CD4-positive, alpha-beta T cell (primary cell): ENCODE results near the gene RIOK1. TPM values are rescaled to one million over a fixed set of nuclear protein-coding genes. Genes with fewer than 3 reads are reported as not detected.
A peak's percentile ranks its signal among the peaks of the same experiment; 100 is the strongest.

Experiments used
- ATAC-seq: fragments of 200-7000 bp; cut with Tn5 transposase; one replicate; pipeline ENCODE4 v1.10.0; 2022; ENCODE audit warnings: mild to moderate bottlenecking; ENCODE audit not compliant: poor library complexity
- CTCF ChIA-PET: fragments of 350-600 bp; sonication (Branson Sonifier 250); formaldehyde crosslinking; loops from one replicate; lab custom pipeline; 2021; ENCODE audit warnings: antibody characterized with exemption, inconsistent platforms; lab: Charles Lee
- POLR2A ChIA-PET: fragments of 350-600 bp; sonication (Branson Sonifier 250); formaldehyde crosslinking; loops from one replicate; lab custom pipeline; 2021; ENCODE audit warnings: antibody characterized with exemption, inconsistent platforms; lab: Charles Lee
- DNase-seq, 14 experiments: peaks; one replicate each; pipeline ENCODE4 v3.0.0-alpha.2; 2013 to 2020; ENCODE audit warnings: mixed read lengths in 2 of 14
- H3K27ac ChIP-seq, 2 donors: one replicate each; pipeline versions ENCODE4 v1.5.1 to v1.7.0; 2013; ENCODE audit warnings: low read length in 2 of 2, low read depth in 1 of 2, mild to moderate bottlenecking in 1 of 2
- H3K27me3 ChIP-seq, 2 experiments: 1 replicate in 1 of 2; 2 replicates in 1 of 2; pipeline versions ENCODE4 v1.6.1 to v1.7.0; 2013; ENCODE audit warnings: low read length in 2 of 2, control low read depth in 1 of 2, mild to moderate bottlenecking in 1 of 2, moderate library complexity in 1 of 2; ENCODE audit not compliant: insufficient read depth in 2 of 2, control insufficient read depth in 1 of 2
- H3K36me3 ChIP-seq: one replicate; pipeline ENCODE4 v1.6.1; 2013; ENCODE audit warnings: low read length, control low read depth; ENCODE audit not compliant: insufficient read depth
- H3K4me1 ChIP-seq: one replicate; pipeline ENCODE4 v1.6.1; 2013; ENCODE audit warnings: low read length, control low read depth; ENCODE audit not compliant: insufficient read depth
- H3K4me3 ChIP-seq: one replicate; pipeline ENCODE4 v1.5.1; 2013; ENCODE audit warnings: mild to moderate bottlenecking, low read length, moderate library complexity
- H3K9me3 ChIP-seq, 2 experiments: 1 replicate in 1 of 2; 2 replicates in 1 of 2; pipeline versions ENCODE4 v1.6.1 to v1.7.0; 2013; ENCODE audit warnings: low read length in 2 of 2, mild to moderate bottlenecking in 2 of 2, control low read depth in 1 of 2, moderate library complexity in 1 of 2; ENCODE audit not compliant: control insufficient read depth in 1 of 2, insufficient read depth in 1 of 2
- H3K27ac Mint-ChIP-seq: one replicate; pipeline ENCODE4 v1.8.0; 2020; ENCODE audit warnings: mixed read lengths
- H3K27me3 Mint-ChIP-seq: one replicate; pipeline ENCODE4 v1.8.0; 2021; ENCODE audit warnings: mixed read lengths
- H3K36me3 Mint-ChIP-seq: one replicate; pipeline ENCODE4 v1.8.0; 2021; ENCODE audit warnings: low read depth, mixed read lengths
- H3K4me1 Mint-ChIP-seq: one replicate; pipeline ENCODE4 v1.8.0; 2021; ENCODE audit warnings: low read depth, mixed read lengths
- H3K4me3 Mint-ChIP-seq: one replicate; pipeline ENCODE4 v1.8.0; 2020; ENCODE audit warnings: mild to moderate bottlenecking, mixed read lengths
- H3K9me3 Mint-ChIP-seq: one replicate; pipeline ENCODE4 v1.8.0; 2020; ENCODE audit warnings: mixed read lengths
- CTCF ChIP-seq: fragments of 200-600 bp; IDR thresholded peaks from one replicate; pipeline ENCODE4 v1.8.0; 2022; ENCODE audit warnings: antibody characterized with exemption, mild to moderate bottlenecking
- intact Hi-C, 2 experiments: fragments of 100-400 bp; cut with DNase I in 1 of 2; cut with micrococcal nuclease in 1 of 2; formaldehyde crosslinking; loops; one replicate each; pipeline versions ENCODE4 v1.15.1 to v1.9.0; 2023 to 2025; cut with DNase I, micrococcal nuclease
- total RNA-seq, 174 experiments: library from RNA in 2 of 174; stranded (reverse) in 2 of 174; gene quantifications; one replicate each; pipeline ENCODE4 v1.2.3 and lab custom pipeline; 2021 to 2026

RIOK1 gene
- total RNA-seq, 2 experiments from 2014 or later, result 25.5 to 28.1 TPM

GRCh38 chr6:7378740-7379139, 10.9 kb upstream of the RIOK1 start:
- POLR2A ChIA-PET, result no interaction called here
- no peak for DNase-seq
- H3K9me3 Mint-ChIP-seq, result no peaks in the 10 kb centered on the region
- ATAC-seq, result no peak
- intact Hi-C loops, result no loop called here
- Histone ChIP-seq H3K4me1 (no peaks in the 10 kb centered on the region), H3K4me3 (no peak overlapping the region), H3K27ac (no peak overlapping the region), H3K9me3 (no peaks in the 10 kb centered on the region), H3K36me3 (no peaks in the 10 kb centered on the region), H3K27me3 (no peaks in the 10 kb centered on the region)
- H3K27ac Mint-ChIP-seq, result no peak overlapping the region
- no peak overlapping the region for H3K4me3 Mint-ChIP-seq
- peaks cover 4% of the 10 kb centered on the region for H3K27me3 Mint-ChIP-seq
- H3K4me1 Mint-ChIP-seq, result no peaks in the 10 kb centered on the region
- no peaks in the 10 kb centered on the region for H3K36me3 Mint-ChIP-seq
- no peak for TF ChIP-seq CTCF
- CTCF ChIA-PET, result interaction anchor here (0.7 kb wide), 1 partner anchor 12 kb away, joined by 3 read pairs; no protein-coding TSS in a partner anchor

- Mint-ChIP-seq H3K4me1 (no peaks in the 10 kb centered on the region), H3K27ac (no peak overlapping the region), H3K27me3 (peaks cover 4% of the 10 kb centered on the region), H3K9me3 (no peaks in the 10 kb centered on the region), H3K36me3 (no peaks in the 10 kb centered on the region), H3K4me3 (no peak overlapping the region)
- H3K36me3 ChIP-seq, result no peaks in the 10 kb centered on the region
- H3K4me3 ChIP-seq, result no peak overlapping the region
- no peak for TF ChIP-seq CTCF
- H3K9me3 ChIP-seq, result no peaks in the 10 kb centered on the region
- no peaks in the 10 kb centered on the region for H3K4me1 ChIP-seq
- DNase-seq (no peak), ATAC-seq (no peak)
- POLR2A ChIA-PET, result interaction anchor here (0.7 kb wide), 1 partner anchor 8 kb away, joined by 3 read pairs; the partner anchor contains the start of genes CAGE1 and RIOK1
- CTCF ChIA-PET, result no interaction called here
- H3K27me3 ChIP-seq, result no peaks in the 10 kb centered on the region
- intact Hi-C loops, result loop anchor here (10.0 kb wide), 2 partner anchors 214 to 534 kb away; partner anchors contain the start of genes SNRNP48 (in 1 of the 2) and TXNDC5 (in 1 of the 2)
- H3K27ac ChIP-seq, result no peak overlapping the region
These were observed 8.5 kb upstream of the RIOK1 start for GRCh38 chr6:7381092-7381491.

GRCh38 chr6:7389162-7389450, 502 bp upstream of the RIOK1 start:
- intact Hi-C loops, result loop anchor here (1.0 to 10.0 kb wide), 4 partner anchors 76 to 526 kb away; partner anchors contain the start of genes SNRNP48 (in 2 of the 2), SSR1 (in 1 of the 2) and TXNDC5 (in 1 of the 2)
- peaks cover 30% of the 10 kb centered on the region for H3K36me3 Mint-ChIP-seq
- CTCF ChIA-PET, result interaction anchor here (2.8 kb wide), 1 partner anchor 75 kb away, joined by 11 read pairs; the partner anchor contains the start of gene SSR1

More at GRCh38 chr6:7389162-7389450, 502 bp upstream of the RIOK1 start:
- no peak for TF ChIP-seq CTCF
- ATAC-seq, result no peak
- Histone ChIP-seq H3K9me3 (no peaks in the 10 kb centered on the region), H3K27ac (peak overlapping the region; percentile 98 to 99), H3K4me3 (peak overlapping the region; percentile 80), H3K4me1 (peaks cover 28% of the 10 kb centered on the region), H3K27me3 (no peaks in the 10 kb centered on the region), H3K36me3 (peaks cover 7% of the 10 kb centered on the region)
- no peaks in the 10 kb centered on the region for H3K9me3 Mint-ChIP-seq
- DNase-seq, result no peak
- peak overlapping the region; percentile 93 for H3K4me3 Mint-ChIP-seq
- no peaks in the 10 kb centered on the region for H3K27me3 Mint-ChIP-seq
- peaks cover 43% of the 10 kb centered on the region for H3K4me1 Mint-ChIP-seq
- POLR2A ChIA-PET, result interaction anchor here (0.7 to 4.0 kb wide), 9 partner anchors 8 to 713 kb away, joined by 3 to 48 read pairs (median 3); partner anchors contain the start of genes EEF1E1, SNRNP48 and SSR1
- H3K27ac Mint-ChIP-seq, result peak overlapping the region; percentile 98
